Vagina (tissue), 2 donors: ENCODE results near the gene SPTBN1. TPM values are rescaled to one million over a fixed set of nuclear protein-coding genes. Genes with fewer than 3 reads are reported as not detected.
"Not testable (repeated sequence)": the region's sequence is repeated elsewhere in the genome, so short reads cannot be mapped to it uniquely, and the experiment has no call there.

Experiments used
- DNase-seq, 2 donors: peaks; one replicate each; pipeline ENCODE4 v3.0.0-alpha.2; 2017; ENCODE audit errors: extremely low spot score in 2 of 2
- H3K27ac ChIP-seq: fragments of 200-600 bp; sonication (generic); one replicate; pipeline ENCODE4 v1.5.1; 2019
- H3K27me3 ChIP-seq: fragments of 200-600 bp; sonication (generic); one replicate; pipeline ENCODE4 v1.5.1; 2019
- H3K36me3 ChIP-seq, 2 donors: fragments of 200-600 bp; sonication (generic); one replicate each; pipeline ENCODE4 v1.5.1; 2017 to 2019
- H3K4me1 ChIP-seq: fragments of 200-600 bp; sonication (generic); one replicate; pipeline ENCODE4 v1.5.1; 2019
- H3K4me3 ChIP-seq, 2 donors: fragments of 200-600 bp; sonication (generic); 1 replicate in 1 of 2; 2 replicates in 1 of 2; pipeline ENCODE4 v1.5.1; 2016 to 2019
- H3K9me3 ChIP-seq: fragments of 200-600 bp; sonication (generic); one replicate; pipeline ENCODE4 v1.5.1; 2019
- CTCF ChIP-seq, 3 experiments: fragments of 450-650 bp in 2 of 3; fragments of 200-600 bp in 1 of 3; sonication (generic) in 1 of 3; IDR thresholded peaks; one replicate each; pipeline ENCODE4 v1.5.1; 2017 to 2019; ENCODE audit warnings: antibody characterized with exemption in 3 of 3, mild to moderate bottlenecking in 2 of 3, moderate library complexity in 2 of 3
- POLR2A ChIP-seq, 2 donors: fragments of 450-650 bp; IDR thresholded peaks; one replicate each; pipeline ENCODE4 v1.6.1; 2017; ENCODE audit warnings: antibody characterized with exemption in 2 of 2, mild to moderate bottlenecking in 2 of 2, moderate library complexity in 2 of 2
- POLR2AphosphoS5 ChIP-seq, 2 donors: sonication (generic); formaldehyde crosslinking; IDR thresholded peaks; one replicate each; pipeline ENCODE4 v1.9.0; 2017; ENCODE audit warnings: antibody characterized with exemption in 2 of 2, mild to moderate bottlenecking in 2 of 2, low read depth in 1 of 2; ENCODE audit not compliant: insufficient read depth in 1 of 2
- intact Hi-C: fragments of 100-400 bp; cut with DNase I; formaldehyde crosslinking; loops from one replicate; pipeline ENCODE4 v1.15.1; 2023
- total RNA-seq: library from RNA; depleted of rRNA; stranded (reverse); fragments of >200 nt; gene quantifications from one replicate; pipeline ENCODE4 v1.2.3, GENCODE V29; 2016

Gene SPTBN1
- total RNA-seq, 1 donor from 2014 or later: 278 TPM

- no peak for DNase-seq
- H3K4me3 ChIP-seq: no peak overlapping the region
- no peaks in the 10 kb centered on the region for H3K36me3 ChIP-seq
- intact Hi-C loops: no loop called here
- no peak overlapping the region for H3K27ac ChIP-seq
- no peaks in the 10 kb centered on the region for H3K9me3 ChIP-seq
- peaks cover 60% of the 10 kb centered on the region for H3K4me1 ChIP-seq
- H3K27me3 ChIP-seq: no peaks in the 10 kb centered on the region
- no peak for TF ChIP-seq POLR2A (IDR thresholded peaks at IDR 0.05)
- no peak for TF ChIP-seq CTCF (IDR thresholded peaks at IDR 0.05)
- no peak for TF ChIP-seq POLR2AphosphoS5 (IDR thresholded peaks at IDR 0.05; ENCODE audit: insufficient read depth in 1 of 2, low read depth in 1 of 2)
These were observed 48.7 kb downstream of the SPTBN1 start for GRCh38 chr2:54504866-54505265.

GRCh38 chr2:54508541-54508940 lies 52.4 kb downstream of the SPTBN1 start:
- H3K27ac ChIP-seq: no peak overlapping the region
- H3K9me3 ChIP-seq: no peaks in the 10 kb centered on the region
- H3K36me3 ChIP-seq: no peaks in the 10 kb centered on the region
- H3K4me1 ChIP-seq: peaks cover 48% of the 10 kb centered on the region
- H3K27me3 ChIP-seq: no peaks in the 10 kb centered on the region
- intact Hi-C loops: no loop called here
- TF ChIP-seq POLR2A (IDR thresholded peaks at IDR 0.05): no peak
- TF ChIP-seq CTCF (IDR thresholded peaks at IDR 0.05): no peak
- TF ChIP-seq POLR2AphosphoS5 (IDR thresholded peaks at IDR 0.05; ENCODE audit: insufficient read depth in 1 of 2, low read depth in 1 of 2): no peak
- DNase-seq: no peak
- H3K4me3 ChIP-seq: no peak overlapping the region

GRCh38 chr2:54509043-54509442 lies 52.9 kb downstream of the SPTBN1 start:
- intact Hi-C loops, H3K27ac ChIP-seq, H3K27me3 ChIP-seq, H3K36me3 ChIP-seq, H3K4me3 ChIP-seq, DNase-seq, H3K9me3 ChIP-seq: not testable (repeated sequence)
- peaks cover 44% of the 10 kb centered on the region for H3K4me1 ChIP-seq

- no peak overlapping the region for H3K4me3 ChIP-seq
- no peaks in the 10 kb centered on the region for H3K27me3 ChIP-seq
- H3K36me3 ChIP-seq: no peaks in the 10 kb centered on the region
- H3K9me3 ChIP-seq: no peaks in the 10 kb centered on the region
- peak overlapping the region; percentile 25 for H3K27ac ChIP-seq
- no peak for DNase-seq
- H3K4me1 ChIP-seq: peaks cover 36% of the 10 kb centered on the region
- intact Hi-C loops: no loop called here
- TF ChIP-seq POLR2AphosphoS5 (IDR thresholded peaks at IDR 0.05; ENCODE audit: insufficient read depth in 1 of 2, low read depth in 1 of 2) (no peak), CTCF (IDR thresholded peaks at IDR 0.05) (no peak), POLR2A (IDR thresholded peaks at IDR 0.05) (no peak)
These were observed 54.8 kb downstream of the SPTBN1 start for GRCh38 chr2:54510916-54511315.

- TF ChIP-seq POLR2A (IDR thresholded peaks at IDR 0.05): no peak
- TF ChIP-seq CTCF (IDR thresholded peaks at IDR 0.05): no peak
- no peak for TF ChIP-seq POLR2AphosphoS5 (IDR thresholded peaks at IDR 0.05; ENCODE audit: insufficient read depth in 1 of 2, low read depth in 1 of 2)
- H3K9me3 ChIP-seq: no peaks in the 10 kb centered on the region
- H3K4me1 ChIP-seq: peaks cover 36% of the 10 kb centered on the region
- no peaks in the 10 kb centered on the region for H3K27me3 ChIP-seq
- intact Hi-C loops: no loop called here
- H3K27ac ChIP-seq: no peak overlapping the region
- no peaks in the 10 kb centered on the region for H3K36me3 ChIP-seq
- DNase-seq: no peak
- H3K4me3 ChIP-seq: no peak overlapping the region
These were observed 56.1 kb downstream of the SPTBN1 start for GRCh38 chr2:54512183-54512582.
